ENCODE results near the gene CNOT3. TPM values are rescaled to one million over a fixed set of nuclear protein-coding genes. Genes with fewer than 3 reads are reported as not detected.

Gene CNOT3
- total RNA-seq, 2 donors from 2014 or later = 22.4 to 51.4 TPM

- DNase-seq (no peak), ATAC-seq (no peak)
- no peak for TF ChIP-seq POLR2A (IDR thresholded peaks at IDR 0.05)
- Histone ChIP-seq H3K4me1 (peaks cover 36% of the 10 kb centered on the region), H3K36me3 (replicated peaks in 1 of 2; ENCODE audit: insufficient read depth in 1 of 2, low read depth in 2 of 2) (no peaks in the 10 kb centered on the region), H3K27me3 (no peaks in the 10 kb centered on the region), H3K27ac (peak overlapping the region; percentile 94 to 99 (median 96)), H3K9me3 (no peaks in the 10 kb centered on the region), H3K4me3 (no peak overlapping the region)
- intact Hi-C loops (cut with DNase I) = no loop called here
- WGBS, 2 donors = 43% methylated on average over 8 of the region's 8 CpGs
Observed at GRCh38 chr19:54186351-54186750, 48.8 kb downstream of the CNOT3 start.

- Histone ChIP-seq H3K4me3 (no peak overlapping the region), H3K9me3 (no peaks in the 10 kb centered on the region), H3K27ac (peak overlapping the region; percentile 94 to 99 (median 96)), H3K36me3 (replicated peaks in 1 of 2; ENCODE audit: insufficient read depth in 1 of 2, low read depth in 2 of 2) (no peaks in the 10 kb centered on the region), H3K27me3 (no peaks in the 10 kb centered on the region), H3K4me1 (peaks cover 41% of the 10 kb centered on the region)
- TF ChIP-seq, protein P1, sequence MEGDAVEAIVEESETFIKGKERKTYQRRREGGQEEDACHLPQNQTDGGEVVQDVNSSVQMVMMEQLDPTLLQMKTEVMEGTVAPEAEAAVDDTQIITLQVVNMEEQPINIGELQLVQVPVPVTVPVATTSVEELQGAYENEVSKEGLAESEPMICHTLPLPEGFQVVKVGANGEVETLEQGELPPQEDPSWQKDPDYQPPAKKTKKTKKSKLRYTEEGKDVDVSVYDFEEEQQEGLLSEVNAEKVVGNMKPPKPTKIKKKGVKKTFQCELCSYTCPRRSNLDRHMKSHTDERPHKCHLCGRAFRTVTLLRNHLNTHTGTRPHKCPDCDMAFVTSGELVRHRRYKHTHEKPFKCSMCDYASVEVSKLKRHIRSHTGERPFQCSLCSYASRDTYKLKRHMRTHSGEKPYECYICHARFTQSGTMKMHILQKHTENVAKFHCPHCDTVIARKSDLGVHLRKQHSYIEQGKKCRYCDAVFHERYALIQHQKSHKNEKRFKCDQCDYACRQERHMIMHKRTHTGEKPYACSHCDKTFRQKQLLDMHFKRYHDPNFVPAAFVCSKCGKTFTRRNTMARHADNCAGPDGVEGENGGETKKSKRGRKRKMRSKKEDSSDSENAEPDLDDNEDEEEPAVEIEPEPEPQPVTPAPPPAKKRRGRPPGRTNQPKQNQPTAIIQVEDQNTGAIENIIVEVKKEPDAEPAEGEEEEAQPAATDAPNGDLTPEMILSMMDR (IDR thresholded peaks at IDR 0.05) = no peak
- TF ChIP-seq POLR2A (IDR thresholded peaks at IDR 0.05) = peak; percentile 33 to 62 (median 42)
- peak; percentile 71 to 87 (median 86) for DNase-seq
- 21 to 35% methylated on average over 11 of the region's 11 CpGs for WGBS, 2 donors
- intact Hi-C loops (cut with DNase I) = no loop called here
- ATAC-seq = no peak
Observed at GRCh38 chr19:54186934-54187381, 49.4 kb downstream of the CNOT3 start.

DNA sequence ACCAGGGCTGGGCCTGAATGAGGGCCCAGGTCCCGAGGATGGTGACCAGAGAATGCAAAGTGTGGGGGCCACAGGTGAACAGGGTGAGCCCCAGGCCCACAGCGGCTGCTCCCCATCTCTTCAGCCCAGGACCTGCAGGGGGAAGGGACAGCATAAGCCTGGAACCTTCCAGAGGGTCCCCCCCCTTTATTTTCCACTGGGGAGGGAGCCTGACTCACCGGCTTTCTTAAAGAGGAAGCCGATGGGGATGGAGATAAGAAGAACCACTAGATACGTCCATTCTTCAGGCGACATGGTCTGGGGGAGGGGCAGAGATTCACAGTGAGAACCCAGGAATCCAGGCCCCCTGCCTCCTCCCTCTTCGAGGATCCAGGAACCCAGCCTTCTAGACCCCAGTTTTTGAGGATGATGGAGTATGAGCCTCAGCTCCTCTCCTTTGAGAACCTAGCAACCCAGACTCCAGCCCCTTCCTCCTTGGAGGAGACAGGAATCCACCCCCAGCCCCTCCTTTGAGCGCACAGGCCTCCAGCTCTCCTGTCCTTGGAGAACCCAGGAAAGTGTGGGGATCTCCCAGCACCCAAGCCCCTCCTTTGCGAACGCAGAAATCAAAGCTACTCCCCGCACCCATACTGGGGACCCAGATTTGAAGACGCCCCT is 50.8 kb downstream of the CNOT3 start:
- Histone ChIP-seq H3K4me3 (peak overlapping the region; percentile 36 to 38), H3K27ac (peak overlapping the region; percentile 84 to 99 (median 96)), H3K4me1 (peaks cover 50% of the 10 kb centered on the region), H3K9me3 (no peaks in the 10 kb centered on the region), H3K36me3 (replicated peaks in 1 of 2; ENCODE audit: insufficient read depth in 1 of 2, low read depth in 2 of 2) (peaks cover 0 to 4% of the 10 kb centered on the region in 2 donors), H3K27me3 (no peaks in the 10 kb centered on the region)
- intact Hi-C loops (cut with DNase I) = no loop called here
- TF ChIP-seq POLR2A (IDR thresholded peaks at IDR 0.05) = no peak
- TF ChIP-seq, protein P1 (IDR thresholded peaks at IDR 0.05) = no peak
- ATAC-seq = no peak
- 17 to 19% methylated on average over 10 to 11 of the region's 12 CpGs for WGBS, 2 donors
- no peak for DNase-seq

DNA sequence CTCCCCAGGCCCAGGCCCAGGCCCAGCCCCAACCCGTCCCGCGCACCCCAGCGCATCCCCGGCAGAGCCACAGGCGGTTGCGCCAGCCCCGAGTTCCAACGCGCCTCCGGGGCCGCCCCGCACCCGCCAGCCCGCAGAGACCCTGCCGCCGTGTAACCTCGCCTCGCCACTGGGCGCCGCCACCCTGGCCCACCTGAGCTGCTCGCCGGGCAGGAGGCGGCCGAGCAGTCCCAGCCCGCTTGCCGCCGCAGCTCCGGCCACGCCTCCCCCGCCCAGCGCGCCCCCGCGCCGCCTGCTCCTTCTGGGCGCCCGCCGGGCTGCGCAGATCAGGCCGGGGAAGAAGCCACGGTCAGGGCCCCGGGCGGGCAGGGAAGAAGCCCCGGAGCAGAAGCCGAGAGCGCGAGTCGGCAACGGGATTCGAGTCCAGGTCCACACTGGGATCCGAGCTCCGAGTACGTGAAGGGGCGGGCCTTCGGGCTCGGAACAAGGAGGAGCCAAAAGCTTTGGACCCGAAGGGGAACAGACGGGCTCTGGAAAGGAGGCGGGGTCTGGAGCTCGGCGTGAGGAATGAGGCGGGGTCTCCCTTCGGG is 51.7 kb downstream of the CNOT3 start, which contains the start of gene MBOAT7:
TSS of gene MBOAT7 (minus strand) at position 436 of the 590 bp plus-strand sequence. CDS start 1,072 bp downstream, outside the sequence.
- WGBS, 2 donors = 0% methylated on average over 8 to 62 of the region's 64 CpGs
- no peak for DNase-seq
- H3K27me3 ChIP-seq = no peaks in the 10 kb centered on the region
- peak; percentile 50 to 63 (median 62) for TF ChIP-seq POLR2A (IDR thresholded peaks at IDR 0.05)
- TF ChIP-seq, protein P1 (IDR thresholded peaks at IDR 0.05) = peak in 5 of 7 experiments; percentile 13 to 59 (median 42)
- no peaks in the 10 kb centered on the region for H3K9me3 ChIP-seq
- peaks cover 0 to 6% of the 10 kb centered on the region in 2 donors for H3K36me3 ChIP-seq (replicated peaks in 1 of 2; ENCODE audit: insufficient read depth in 1 of 2, low read depth in 2 of 2)
- H3K27ac ChIP-seq = peak within 1 kb of the TSS; percentile 94 to 100 (median 99)
- peaks cover 50% of the 10 kb centered on the region for H3K4me1 ChIP-seq
- intact Hi-C loops (cut with DNase I) = no loop called here
- ATAC-seq = peak; percentile 3
- H3K4me3 ChIP-seq = peak within 1 kb of the TSS; percentile 36 to 38

- 0% methylated on average over 11 to 65 of the region's 65 CpGs for WGBS, 2 donors
Observed at GRCh38 chr19:54189735-54190502, 52.4 kb downstream of the CNOT3 start.

More at GRCh38 chr19:54189735-54190502, 52.4 kb downstream of the CNOT3 start:
- intact Hi-C loops (cut with DNase I) = no loop called here
- Histone ChIP-seq H3K9me3 (no peaks in the 10 kb centered on the region), H3K4me1 (peaks cover 50% of the 10 kb centered on the region), H3K27ac (peak overlapping the region; percentile 94 to 100 (median 99)), H3K27me3 (no peaks in the 10 kb centered on the region), H3K4me3 (peak overlapping the region in 1 of 2 donors; percentile 36), H3K36me3 (replicated peaks in 1 of 2; ENCODE audit: insufficient read depth in 1 of 2, low read depth in 2 of 2) (peaks cover 0 to 6% of the 10 kb centered on the region in 2 donors)
- peak; percentile 100 for DNase-seq
- peak; percentile 69 for ATAC-seq
- TF ChIP-seq, protein P1 (IDR thresholded peaks at IDR 0.05) = no peak
- peak; percentile 78 to 96 (median 94) for TF ChIP-seq POLR2A (IDR thresholded peaks at IDR 0.05)

Data from body of pancreas (tissue), 4 donors.